ENCODE measurements around the gene GDA. TPM values are rescaled to one million over a fixed set of nuclear protein-coding genes. Genes with fewer than 3 reads are reported as not detected.

The GDA gene
- total RNA-seq, 1 donor from 2014 or later = 1.2 TPM

- no peak for TF ChIP-seq CTCF (IDR thresholded peaks at IDR 0.05; ENCODE audit: partially characterized antibody, unreplicated experiment)
- H3K4me1 Mint-ChIP-seq (ENCODE audit: low read depth, unreplicated experiment) = no peaks in the 10 kb centered on the region
- peaks cover 2% of the 10 kb centered on the region for H3K27me3 Mint-ChIP-seq (ENCODE audit: unreplicated experiment)
- no peak overlapping the region for H3K27ac Mint-ChIP-seq (ENCODE audit: unreplicated experiment)
- H3K4me3 Mint-ChIP-seq (ENCODE audit: unreplicated experiment) = no peak overlapping the region
- no peak for DNase-seq
- no peaks in the 10 kb centered on the region for H3K36me3 Mint-ChIP-seq (ENCODE audit: unreplicated experiment)
- no peaks in the 10 kb centered on the region for H3K9me3 Mint-ChIP-seq (ENCODE audit: unreplicated experiment)
These were observed 105.8 kb downstream of the GDA start for GRCh38 chr9:72254901-72255545.

- no peak for TF ChIP-seq CTCF (IDR thresholded peaks at IDR 0.05; ENCODE audit: partially characterized antibody, unreplicated experiment)
- H3K9me3 Mint-ChIP-seq (ENCODE audit: unreplicated experiment) = no peaks in the 10 kb centered on the region
- H3K36me3 Mint-ChIP-seq (ENCODE audit: unreplicated experiment) = no peaks in the 10 kb centered on the region
- H3K4me3 Mint-ChIP-seq (ENCODE audit: unreplicated experiment) = no peak overlapping the region
- no peak overlapping the region for H3K27ac Mint-ChIP-seq (ENCODE audit: unreplicated experiment)
- DNase-seq = no peak
- no peaks in the 10 kb centered on the region for H3K4me1 Mint-ChIP-seq (ENCODE audit: low read depth, unreplicated experiment)
- peaks cover 2% of the 10 kb centered on the region for H3K27me3 Mint-ChIP-seq (ENCODE audit: unreplicated experiment)
These were observed 106.3 kb downstream of the GDA start for GRCh38 chr9:72255569-72255968.

DNA sequence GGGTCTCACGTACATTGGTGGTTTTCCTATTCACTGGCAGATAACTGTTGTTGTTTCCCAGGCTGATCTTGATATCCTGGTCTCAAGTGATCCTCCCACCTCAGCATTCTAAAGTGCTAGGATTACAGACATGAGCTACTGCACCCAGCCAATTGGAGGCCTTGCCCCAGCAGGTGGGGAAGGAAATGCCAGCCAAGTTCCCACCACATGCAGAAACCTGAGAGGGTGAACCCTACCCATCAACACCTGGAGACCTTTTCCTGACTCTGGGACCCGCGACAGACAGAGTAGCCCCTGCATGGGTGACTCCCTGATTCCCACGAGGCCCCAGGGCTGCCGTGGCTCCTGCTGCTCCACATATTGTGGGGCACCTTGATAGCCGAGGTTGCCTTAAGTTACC lies 107.7 kb downstream of the GDA start:
- Mint-ChIP-seq H3K4me3 (ENCODE audit: unreplicated experiment) (no peak overlapping the region), H3K9me3 (ENCODE audit: unreplicated experiment) (no peaks in the 10 kb centered on the region), H3K4me1 (ENCODE audit: low read depth, unreplicated experiment) (no peaks in the 10 kb centered on the region), H3K27me3 (ENCODE audit: unreplicated experiment) (peaks cover 2% of the 10 kb centered on the region), H3K36me3 (ENCODE audit: unreplicated experiment) (no peaks in the 10 kb centered on the region), H3K27ac (ENCODE audit: unreplicated experiment) (no peak overlapping the region)
- DNase-seq = no peak
- TF ChIP-seq CTCF (IDR thresholded peaks at IDR 0.05; ENCODE audit: partially characterized antibody, unreplicated experiment) = no peak

DNA sequence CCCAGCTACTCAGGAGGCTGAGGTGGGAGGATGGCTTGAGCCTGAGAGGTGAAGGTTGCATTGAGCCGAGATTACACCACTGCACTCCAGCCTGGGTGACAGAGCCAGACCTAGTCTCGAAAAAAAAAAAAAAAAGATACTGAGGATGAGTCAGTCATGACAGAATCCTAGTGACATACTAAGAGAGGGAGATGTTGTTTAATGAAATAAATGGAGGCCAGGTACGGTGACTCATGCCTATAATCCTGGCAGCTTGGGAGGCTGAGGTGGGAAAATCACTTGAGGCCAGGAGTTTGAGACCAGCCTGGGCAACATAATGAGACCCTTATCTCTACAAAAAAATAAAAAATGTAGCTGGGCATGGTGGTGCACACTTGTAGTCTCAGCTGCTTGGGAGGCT lies 108.6 kb downstream of the GDA start:
- TF ChIP-seq CTCF (IDR thresholded peaks at IDR 0.05; ENCODE audit: partially characterized antibody, unreplicated experiment) = no peak
- no peak for DNase-seq
- Mint-ChIP-seq H3K4me3 (ENCODE audit: unreplicated experiment) (no peak overlapping the region), H3K27ac (ENCODE audit: unreplicated experiment) (no peak overlapping the region), H3K27me3 (ENCODE audit: unreplicated experiment) (peaks cover 2% of the 10 kb centered on the region), H3K36me3 (ENCODE audit: unreplicated experiment) (no peaks in the 10 kb centered on the region), H3K4me1 (ENCODE audit: low read depth, unreplicated experiment) (no peaks in the 10 kb centered on the region), H3K9me3 (ENCODE audit: unreplicated experiment) (no peaks in the 10 kb centered on the region)

DNA sequence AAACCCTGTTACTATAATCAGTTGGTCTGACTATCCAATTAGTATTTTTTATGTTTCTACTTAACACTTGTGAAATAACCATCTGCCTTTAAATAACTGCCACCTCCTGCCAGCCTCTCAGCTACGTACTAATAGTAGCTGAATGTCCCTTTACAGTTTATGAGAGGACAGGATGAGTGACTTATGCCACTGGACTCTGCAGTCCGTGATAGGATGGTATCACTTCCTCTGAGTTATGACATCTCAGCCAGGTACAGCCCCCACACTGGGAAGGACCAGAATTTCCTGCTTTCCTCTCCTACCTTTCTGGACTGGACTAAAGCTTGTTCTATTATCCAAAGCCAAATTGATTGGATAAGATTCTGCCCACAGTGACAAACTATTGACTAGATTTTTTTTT lies 112.8 kb downstream of the GDA start:
- no peak for TF ChIP-seq CTCF (IDR thresholded peaks at IDR 0.05; ENCODE audit: partially characterized antibody, unreplicated experiment)
- DNase-seq = no peak
- H3K27me3 Mint-ChIP-seq (ENCODE audit: unreplicated experiment) = no peaks in the 10 kb centered on the region
- no peaks in the 10 kb centered on the region for H3K4me1 Mint-ChIP-seq (ENCODE audit: low read depth, unreplicated experiment)
- no peaks in the 10 kb centered on the region for H3K36me3 Mint-ChIP-seq (ENCODE audit: unreplicated experiment)
- H3K27ac Mint-ChIP-seq (ENCODE audit: unreplicated experiment) = no peak overlapping the region
- H3K4me3 Mint-ChIP-seq (ENCODE audit: unreplicated experiment) = no peak overlapping the region
- H3K9me3 Mint-ChIP-seq (ENCODE audit: unreplicated experiment) = no peaks in the 10 kb centered on the region

All from glutamatergic neuron (in vitro differentiated cells).